Gastrocnemius medialis (tissue), 4 donors: ENCODE data around the gene MEDAG.

Experiments
- POLR2A ChIP-seq, 2 donors: fragments of 450-650 bp; IDR thresholded peaks; one replicate each; pipeline ENCODE4 v1.6.1; 2017; ENCODE audit warnings: antibody characterized with exemption in 2 of 2, mild to moderate bottlenecking in 2 of 2, moderate library complexity in 2 of 2
- TF ChIP-seq, protein P1 (sequence below), 5 experiments: fragments of 450-650 bp in 3 of 5; fragments of 200-600 bp in 2 of 5; sonication (generic) in 2 of 5; IDR thresholded peaks in 4 of 5; conservative IDR thresholded peaks in 1 of 5; 1 replicate in 4 of 5; 2 replicates in 1 of 5; pipeline ENCODE4 v1.5.1; 2016 to 2019; ENCODE audit warnings: antibody characterized with exemption in 5 of 5, mild to moderate bottlenecking in 3 of 5, moderate library complexity in 3 of 5

DNA sequence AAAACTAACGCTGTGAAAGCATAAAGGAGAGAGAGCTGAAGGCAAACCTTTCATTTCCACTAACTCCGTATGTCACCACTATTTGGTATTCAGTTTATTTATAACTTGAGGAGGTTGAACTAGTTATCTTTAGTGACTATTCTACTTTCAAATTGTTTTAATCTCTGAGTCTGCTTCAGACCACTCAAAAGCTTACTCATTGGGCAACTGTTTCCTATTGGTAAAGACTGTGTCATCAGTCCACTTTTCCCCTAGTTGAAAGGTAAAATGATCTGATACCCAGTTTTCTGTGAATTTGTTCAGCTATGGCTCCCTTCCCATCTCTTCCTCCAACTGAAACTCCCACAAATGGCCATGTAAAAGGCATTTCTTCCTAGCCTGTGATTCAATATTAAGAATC, 65.5 kb downstream of the MEDAG start:
- TF ChIP-seq, protein P1, sequence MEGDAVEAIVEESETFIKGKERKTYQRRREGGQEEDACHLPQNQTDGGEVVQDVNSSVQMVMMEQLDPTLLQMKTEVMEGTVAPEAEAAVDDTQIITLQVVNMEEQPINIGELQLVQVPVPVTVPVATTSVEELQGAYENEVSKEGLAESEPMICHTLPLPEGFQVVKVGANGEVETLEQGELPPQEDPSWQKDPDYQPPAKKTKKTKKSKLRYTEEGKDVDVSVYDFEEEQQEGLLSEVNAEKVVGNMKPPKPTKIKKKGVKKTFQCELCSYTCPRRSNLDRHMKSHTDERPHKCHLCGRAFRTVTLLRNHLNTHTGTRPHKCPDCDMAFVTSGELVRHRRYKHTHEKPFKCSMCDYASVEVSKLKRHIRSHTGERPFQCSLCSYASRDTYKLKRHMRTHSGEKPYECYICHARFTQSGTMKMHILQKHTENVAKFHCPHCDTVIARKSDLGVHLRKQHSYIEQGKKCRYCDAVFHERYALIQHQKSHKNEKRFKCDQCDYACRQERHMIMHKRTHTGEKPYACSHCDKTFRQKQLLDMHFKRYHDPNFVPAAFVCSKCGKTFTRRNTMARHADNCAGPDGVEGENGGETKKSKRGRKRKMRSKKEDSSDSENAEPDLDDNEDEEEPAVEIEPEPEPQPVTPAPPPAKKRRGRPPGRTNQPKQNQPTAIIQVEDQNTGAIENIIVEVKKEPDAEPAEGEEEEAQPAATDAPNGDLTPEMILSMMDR (IDR thresholded peaks at IDR 0.05 in 4 of 5, conservative IDR thresholded peaks at IDR 0.05 in 1 of 5): no peak
- no peak for TF ChIP-seq POLR2A (IDR thresholded peaks at IDR 0.05)
